Suppressor macrophage treated with lipopolysaccharide for 1 hour (primary cell): ENCODE measurements around the gene TMEM117.
"Not testable (repeated sequence)": the region's sequence is repeated elsewhere in the genome, so short reads cannot be mapped to it uniquely, and the experiment has no call there.

Source experiments
- DNase-seq, 3 donors: peaks; one replicate each; pipeline ENCODE4 v3.0.0-alpha.2; 2020 to 2022

The TMEM117 gene

DNA sequence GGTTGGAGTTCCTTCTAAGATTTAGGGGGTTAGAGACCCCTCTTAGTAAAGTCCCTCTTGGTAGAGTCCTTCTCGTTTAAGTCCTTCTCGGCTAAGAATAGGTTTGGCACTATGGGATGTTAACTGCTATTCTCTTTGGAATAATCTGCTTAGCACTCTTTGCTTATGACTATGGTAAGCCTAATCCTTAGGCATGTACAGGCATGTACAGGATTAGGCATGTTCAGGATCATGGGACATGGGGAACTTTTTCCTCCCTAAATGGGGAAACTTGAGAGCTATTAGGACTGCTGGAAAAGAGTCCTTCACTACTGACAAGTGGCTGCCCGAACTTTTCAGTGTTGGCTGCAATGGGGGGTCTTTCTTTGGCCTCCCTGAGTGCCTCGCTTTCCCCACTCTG, 193.3 kb downstream of the TMEM117 start:
- no peak for DNase-seq

DNA sequence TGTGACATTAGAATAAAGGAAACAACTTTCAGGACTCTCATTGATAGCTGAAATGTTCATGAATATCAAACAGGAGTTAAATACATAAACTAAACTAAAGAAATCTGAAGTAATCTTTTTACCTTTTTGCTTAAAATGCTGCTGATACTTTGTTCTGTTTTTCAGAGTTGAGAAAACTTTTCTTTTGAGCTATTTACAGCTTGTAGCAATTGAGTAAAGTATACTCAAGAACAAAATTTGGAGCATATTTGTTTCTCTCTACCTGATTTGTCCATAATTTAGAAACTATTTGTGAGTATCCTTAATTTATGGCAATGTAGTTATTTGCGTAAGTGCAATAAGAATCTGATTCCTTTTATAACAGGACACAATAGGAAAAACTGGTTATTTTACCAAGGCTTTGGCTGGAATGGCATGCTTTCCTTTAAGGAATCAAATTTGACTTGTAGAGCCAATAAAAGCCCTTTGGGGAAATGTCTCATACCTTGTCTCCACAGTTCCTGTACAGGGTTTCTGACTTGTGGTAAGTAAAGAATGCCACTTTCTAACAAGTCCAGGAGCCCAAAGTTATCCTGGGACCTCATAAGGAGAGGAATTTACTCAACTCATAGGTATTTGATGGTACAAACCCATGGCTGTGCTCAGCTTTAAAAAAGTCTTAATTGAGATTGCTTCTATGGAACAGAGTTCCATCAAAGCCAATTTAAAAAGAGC, 195.7 kb downstream of the TMEM117 start:
- DNase-seq, result no peak

DNA sequence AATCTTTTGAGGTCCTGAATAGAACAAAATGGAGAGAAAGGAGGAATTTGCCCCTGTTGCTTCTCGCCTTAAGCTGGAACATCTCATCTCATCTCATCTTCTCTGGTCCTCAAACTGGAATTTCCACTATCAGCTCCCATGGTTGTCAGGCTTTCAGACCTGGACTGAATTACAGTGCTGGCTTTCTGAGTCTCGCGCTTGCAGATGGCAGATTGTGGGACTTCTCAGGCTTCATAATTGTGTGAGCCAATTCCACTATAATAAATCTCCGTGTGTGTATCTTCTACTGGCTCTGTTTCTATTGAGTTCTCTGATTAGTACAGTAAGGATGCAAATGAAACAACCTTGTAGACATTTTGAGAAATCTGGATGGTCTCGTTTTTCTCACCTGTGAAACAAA, 199.0 kb downstream of the TMEM117 start:
- DNase-seq, result no peak

DNA sequence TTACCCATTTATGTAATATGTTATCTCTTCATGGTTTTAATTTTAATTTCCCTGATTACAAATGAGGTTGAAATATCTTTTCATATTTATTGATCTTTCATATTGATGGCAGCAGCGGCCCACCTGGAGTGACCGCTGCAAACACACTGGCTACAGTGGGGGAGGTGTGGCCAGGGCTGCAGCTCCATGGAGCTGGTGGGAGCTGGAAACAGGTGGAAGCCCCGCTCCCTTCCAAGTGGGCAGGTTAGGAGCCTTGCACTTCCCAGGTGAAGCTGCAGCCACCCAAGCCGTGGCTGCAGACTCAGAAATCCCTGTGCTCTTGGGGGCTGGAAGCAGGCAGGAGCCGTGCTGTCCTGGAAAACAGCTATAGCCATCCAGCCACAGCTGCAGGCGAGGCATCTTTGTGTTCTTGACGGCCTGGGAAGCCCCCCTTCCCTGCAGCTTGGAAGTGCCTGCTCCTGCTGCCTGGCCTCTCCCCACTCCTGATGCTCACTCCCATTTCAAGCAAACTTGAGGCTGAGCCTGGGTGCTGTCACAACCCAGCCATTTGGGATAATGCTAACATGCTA, 201.1 kb downstream of the TMEM117 start:
- DNase-seq, result no peak

DNA sequence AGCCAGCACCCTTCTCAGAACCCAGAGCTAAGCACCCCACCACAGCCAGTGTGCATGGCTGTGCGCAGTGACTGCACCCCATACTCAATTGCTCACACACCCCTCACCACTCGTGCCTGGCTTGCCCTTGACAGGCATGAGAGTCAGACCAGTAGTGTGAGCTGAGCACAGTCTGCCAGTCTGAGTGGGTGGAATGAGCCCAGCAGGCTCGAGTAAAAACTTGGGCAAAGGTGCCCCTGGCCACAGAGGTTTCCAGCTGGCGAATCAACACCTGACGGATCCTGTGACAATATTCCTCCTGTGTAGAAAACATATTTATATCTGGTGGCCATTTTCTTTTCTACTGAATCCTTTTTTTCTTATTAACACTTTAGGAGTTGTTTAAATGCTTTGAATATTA, 202.5 kb downstream of the TMEM117 start:
- no peak for DNase-seq

DNA sequence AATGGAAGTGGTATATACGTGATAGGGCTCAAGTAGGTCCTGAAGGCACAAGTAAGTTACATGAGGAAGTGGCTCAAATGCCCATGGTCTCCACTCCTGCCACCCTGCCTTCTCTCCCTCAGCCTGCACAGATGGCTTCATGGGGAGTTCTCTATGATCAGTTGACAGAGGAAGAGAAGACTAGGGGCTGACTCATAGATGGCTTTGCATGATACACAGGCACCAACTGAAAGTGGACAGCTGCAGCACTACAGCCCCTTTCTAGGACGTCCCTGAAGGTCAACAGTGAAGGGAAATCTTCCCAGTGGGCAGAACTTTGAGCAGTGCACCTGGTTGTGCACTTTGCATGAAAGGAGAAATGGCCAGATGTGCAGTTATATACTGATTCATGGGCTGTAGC, 208.6 kb downstream of the TMEM117 start:
- DNase-seq, result not testable (repeated sequence)

DNA sequence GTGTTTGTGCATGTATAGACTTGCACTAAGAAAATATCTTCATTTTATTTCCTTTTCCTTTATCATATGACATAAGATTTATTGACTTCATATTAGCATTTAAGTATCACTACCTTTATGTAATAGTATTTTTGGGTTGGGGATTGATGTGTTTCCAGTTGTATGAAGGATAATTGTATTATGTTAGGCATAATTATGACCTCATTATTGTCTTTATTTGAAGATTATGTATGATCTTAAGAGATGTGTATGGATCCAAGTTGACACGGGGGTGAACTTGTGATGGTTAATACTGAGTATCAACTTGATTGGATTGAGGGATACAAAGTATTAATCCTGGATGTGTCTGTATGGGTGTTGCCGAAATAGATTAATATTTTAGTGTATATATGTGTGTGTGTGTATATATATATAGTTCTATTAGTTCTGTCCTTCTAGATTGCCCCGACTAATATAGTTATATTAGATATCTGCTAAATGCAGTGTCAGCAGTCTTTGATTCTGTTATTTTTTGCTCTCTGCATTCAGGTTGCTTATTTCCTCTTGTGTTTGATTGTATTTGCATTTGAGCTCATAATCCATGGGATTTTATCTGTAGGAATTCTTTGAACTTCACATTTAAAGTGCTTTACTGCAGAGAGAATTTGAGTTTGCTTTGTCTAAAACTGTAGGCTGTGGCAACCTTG, 211.0 kb downstream of the TMEM117 start:
- DNase-seq, result no peak

DNA sequence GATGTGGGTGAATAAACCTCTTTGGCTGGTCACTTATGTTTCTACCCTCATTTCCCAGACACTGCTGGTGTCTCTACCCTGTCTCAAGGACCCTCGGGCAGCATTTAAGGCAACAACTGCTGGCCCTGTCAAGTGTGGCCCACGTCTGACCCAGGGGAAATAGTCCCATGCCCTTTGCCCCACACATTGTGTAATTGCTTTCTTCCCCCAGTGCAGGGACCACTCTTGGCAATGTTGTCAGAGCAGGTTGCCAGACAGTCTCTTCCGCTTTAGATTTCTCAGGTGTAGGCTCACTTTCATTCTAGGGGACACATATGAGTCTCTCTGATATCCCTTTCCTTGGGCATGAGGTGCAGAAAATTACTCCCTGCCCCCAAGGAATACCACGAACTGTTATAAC, 216.7 kb downstream of the TMEM117 start:
- no peak for DNase-seq

DNA sequence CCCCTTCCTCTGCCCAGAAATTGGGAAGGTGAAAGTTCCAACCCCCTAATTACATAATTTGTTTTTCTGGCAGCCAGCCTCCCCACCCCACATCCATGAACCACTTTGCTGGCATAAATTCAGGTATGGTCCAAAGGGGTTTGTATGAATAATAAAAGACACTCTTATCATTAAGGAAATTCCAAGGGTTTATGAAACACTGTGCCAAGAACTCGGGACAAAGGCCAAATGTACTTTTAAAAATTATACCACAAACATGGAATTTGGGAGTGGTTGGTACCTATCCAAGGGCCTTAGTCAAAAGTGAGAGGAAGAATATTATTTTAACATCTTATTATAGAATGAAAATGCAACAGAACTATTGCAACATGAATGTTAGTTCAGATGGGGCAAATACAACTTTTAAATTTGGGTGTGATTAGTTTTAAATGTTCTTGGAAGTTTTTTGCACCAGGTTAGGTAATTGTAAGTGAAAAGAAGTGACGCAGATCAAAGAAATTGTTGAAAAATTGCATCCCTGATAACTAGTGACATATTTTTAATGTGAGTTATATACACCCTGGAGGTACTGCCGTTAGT, 217.8 kb downstream of the TMEM117 start:
- no peak for DNase-seq

DNA sequence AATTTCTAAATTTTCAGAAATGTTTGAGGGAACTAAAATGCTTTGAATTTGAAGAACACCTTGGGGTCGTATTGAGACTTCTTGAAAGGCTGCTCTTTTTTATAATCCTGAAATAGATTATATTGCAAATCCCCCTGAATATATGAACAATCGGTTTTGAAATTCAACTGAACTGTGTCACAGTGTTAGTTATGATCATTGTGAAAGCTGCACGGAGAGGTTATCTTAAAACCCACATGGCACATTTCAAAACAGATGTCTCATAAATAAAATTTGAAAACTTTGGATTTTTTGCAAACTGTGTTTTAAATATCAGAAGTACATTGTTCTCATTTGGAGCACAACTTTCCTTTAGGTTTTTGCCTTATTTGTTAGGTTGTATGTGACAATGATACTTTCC, 218.4 kb downstream of the TMEM117 start:
- no peak for DNase-seq

DNA sequence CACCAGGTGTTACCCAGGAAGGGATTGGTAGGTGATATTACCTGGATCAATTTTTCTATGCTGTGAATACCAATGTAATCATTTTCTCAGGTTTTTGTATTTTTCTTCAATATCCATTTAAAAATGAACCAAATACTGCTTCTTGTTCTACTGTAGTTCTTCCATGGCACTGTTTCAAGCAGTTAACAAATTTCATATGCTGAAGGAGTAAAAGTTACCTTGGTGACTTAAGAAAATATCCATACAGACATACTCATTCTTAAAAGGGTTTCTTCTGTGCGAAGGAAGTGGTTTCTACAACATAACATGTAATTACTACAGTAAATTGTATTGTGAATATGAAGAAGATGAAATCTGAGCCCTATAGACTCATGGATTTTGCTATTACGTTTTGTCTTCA, 222.5 kb downstream of the TMEM117 start:
- no peak for DNase-seq

DNA sequence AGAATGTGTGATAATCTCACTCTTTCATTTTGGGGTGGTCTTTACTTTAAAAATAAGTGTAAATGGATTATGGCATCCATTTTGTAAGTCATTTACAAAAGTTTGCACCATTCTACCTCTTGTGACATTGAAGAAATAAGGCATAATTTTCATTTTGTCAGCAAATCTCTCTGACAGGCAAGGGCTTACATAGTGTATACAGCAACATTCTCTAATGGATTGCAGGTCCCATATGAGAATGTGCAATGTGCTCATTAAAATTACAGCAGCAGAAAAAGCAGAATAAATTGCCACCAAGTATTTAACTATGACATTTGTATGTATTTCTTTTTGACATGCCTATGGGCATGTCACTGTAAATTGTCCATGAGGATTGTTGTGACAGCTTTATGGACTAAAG, 223.6 kb downstream of the TMEM117 start:
- no peak for DNase-seq

DNA sequence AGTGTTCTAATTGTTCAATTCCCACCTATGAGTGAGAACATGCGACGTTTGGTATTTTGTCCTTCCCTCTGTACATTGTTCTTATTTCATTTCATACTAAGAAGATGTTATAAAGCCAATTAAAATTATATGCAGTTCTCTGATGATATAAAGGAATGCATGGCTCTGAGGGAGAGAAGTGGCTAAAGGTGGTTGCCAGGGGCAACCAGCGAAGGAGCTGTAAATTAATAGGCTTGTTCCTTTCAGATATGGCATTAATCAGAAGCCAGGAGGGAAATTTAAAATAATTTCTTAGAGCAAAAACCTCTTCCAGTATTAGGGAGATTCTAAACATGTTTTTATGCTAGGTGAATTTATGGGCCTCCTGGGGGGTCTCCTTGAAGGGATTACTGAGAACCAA, 227.8 kb downstream of the TMEM117 start:
- DNase-seq, result no peak

DNA sequence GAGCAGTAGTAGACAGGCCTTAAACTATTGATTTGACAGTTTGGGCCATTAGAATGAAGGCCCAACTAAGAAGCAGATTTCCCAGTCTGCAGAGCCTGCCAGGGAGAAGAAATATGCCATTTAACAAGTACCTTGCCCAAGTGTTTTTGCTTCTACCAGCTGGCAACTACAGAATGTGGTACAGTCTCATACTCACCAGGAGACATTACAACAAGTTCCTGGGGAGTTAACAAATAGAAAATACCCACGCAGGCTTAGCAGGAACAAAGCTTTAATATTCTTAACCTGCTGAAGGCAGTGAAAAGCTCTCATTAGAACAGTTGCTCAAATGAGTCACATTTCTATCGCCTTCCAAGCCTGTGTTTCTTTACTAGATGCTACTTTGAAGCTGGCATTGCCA, 241.0 kb downstream of the TMEM117 start:
- DNase-seq, result no peak

DNA sequence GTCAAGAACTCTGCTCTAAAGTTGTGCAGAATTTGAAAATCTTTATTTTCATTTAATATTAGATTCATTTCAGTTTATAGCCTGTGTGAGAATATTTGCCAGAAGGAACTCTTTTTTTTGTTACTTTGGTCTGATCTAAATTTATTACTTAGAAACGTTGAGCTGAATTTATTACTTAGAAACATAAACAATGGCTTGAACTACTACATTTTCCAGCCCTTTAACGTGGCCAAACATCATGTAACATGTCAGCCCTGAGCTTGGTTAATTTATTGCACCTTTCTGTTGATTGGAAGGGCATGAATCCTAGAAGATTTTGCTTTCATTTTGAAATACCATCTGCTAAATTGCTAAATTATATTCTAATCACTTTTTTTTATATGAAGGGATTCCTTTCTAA, 241.4 kb downstream of the TMEM117 start:
- no peak for DNase-seq

DNA sequence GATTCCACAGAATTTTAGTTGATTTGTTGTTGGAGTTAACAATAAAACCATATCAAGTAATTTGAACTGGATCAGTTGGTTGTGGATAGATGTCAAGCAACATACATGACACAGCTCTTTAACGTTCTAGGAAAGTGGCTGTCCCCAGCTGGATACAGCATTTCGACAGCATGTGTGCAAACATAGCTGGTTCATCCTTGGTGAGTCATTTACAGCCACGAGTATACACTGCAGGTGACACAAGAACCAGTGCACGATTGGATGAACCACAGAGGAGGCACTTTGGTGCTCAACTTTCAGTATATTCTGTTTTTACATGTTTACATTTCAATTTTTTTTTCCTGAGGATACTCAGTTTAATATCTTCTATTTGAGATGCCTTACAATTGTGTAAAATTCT, 242.4 kb downstream of the TMEM117 start:
- DNase-seq, result no peak

DNA sequence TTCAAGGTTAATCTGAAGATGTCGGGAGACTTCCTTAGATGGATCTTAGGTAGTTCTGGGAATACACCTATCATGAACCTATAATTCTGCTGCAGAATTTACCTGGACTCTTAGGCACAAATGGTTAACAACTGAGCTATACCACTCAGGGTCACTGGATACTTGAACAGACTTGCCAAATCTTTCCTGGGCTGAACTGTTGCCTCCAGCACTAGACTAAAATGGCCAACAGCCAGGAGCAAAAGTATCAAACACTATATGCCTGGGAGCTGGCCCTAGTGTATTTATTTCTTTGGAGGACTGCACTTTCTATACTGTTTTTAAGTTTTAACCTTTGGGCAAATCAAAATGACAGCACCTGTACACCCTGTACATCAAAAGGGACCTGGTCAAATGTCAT, 252.8 kb downstream of the TMEM117 start:
- DNase-seq, result no peak

DNA sequence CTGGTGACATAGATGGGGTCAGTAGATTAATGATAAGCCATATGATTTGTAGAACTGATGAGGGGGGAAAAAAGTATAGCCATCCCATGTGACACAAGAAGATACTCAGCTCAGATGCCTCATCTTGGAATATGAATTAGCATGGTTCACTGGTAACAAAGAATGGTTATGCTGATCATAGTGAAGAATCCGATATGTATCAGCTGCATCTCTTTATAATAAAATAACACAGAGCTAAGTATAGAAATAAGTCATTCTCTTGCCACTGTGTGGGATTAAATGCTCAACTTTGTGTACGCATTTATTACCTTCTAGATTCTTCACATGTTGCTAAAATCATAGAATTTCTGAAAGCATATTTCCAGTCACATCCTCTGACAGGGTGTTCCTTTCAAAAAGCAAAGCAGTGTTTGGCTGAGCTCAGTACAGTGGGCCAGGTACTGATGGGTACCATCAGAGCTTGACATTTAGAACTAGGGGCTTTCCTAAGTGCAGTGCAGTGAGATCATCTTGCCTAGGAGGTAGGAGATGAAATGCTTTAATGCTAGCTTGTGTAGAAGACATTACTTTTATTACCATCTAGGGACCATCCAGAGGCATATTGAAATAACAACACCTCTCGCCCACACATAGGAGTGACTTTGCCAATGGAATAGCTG, 256.2 kb downstream of the TMEM117 start:
- DNase-seq, result no peak

DNA sequence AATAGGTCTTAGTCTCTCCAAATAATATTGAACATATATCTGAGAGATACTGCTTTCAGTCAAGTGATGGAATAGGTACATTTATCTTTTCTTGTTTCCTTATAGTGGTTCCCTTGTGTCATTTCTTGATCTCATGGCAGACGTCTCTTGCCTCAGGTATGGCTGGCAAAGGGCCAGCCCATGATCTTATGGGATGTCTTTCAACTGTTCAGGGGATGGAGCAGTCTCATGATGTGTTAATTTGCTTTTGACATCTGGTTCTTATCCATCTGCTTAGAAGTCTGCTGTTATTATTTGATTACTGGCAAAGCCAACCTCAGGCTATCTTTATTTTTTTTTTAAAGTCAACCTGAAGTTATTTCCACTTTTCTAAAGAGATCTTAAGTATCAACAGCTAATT, 262.9 kb downstream of the TMEM117 start:
- no peak for DNase-seq

DNA sequence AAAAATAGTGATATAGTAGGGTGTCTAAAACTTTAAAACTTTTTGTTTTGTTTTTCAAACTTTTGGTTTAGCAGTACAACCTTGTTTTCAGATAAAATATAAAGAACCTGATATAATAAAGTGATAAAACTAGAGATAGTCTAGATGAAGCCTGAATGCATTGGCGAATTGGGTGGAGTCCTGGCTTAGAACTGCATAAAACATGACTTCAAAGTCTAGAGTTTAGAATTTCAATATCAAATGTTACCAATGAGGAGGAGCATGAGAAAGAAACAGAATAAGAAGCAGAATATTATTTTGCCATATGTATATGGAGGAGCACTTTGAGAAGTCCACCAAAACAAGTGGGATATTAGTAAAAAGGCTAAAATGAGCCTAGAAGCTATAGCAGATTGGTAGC, 263.6 kb downstream of the TMEM117 start:
- DNase-seq, result no peak

DNA sequence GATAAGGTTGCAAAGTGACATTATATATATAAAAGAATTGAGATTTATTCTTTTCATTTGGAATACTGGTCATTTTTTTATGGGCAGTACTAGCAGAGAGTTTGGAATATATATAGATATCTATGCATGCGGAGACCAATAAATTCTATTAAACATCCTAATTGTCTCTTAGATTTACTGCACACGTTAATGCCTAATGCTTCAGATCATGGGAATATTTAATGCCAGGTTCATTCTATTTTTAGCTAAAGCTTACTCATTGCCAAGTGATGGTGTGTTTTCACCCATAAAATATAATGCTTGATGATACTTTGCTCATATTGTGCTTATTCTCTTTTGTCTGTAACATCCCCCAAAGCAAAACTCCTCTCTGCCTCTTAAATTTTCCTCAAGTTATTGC, 264.4 kb downstream of the TMEM117 start:
- peak in 1 of 3 donors; percentile 11 for DNase-seq

DNA sequence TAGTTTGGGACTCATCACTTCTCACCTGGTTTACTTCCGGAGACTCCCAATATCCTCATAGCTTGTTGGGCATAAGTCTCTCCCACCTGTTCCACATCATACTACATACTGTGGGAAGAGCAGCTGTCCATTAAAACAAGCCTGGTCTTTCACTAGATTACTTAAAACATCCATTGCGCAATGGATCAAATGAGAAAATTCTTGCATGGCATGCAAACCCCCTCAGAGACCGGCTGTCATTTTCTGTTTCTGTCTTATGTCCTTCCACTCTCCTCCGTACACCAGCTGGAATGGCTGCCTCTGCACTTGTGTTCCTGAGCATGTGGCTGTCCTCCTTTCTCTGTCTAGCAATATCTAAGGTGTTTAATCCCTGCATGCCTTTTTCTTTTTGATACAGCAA, 265.6 kb downstream of the TMEM117 start:
- DNase-seq, result peak in 1 of 3 donors; percentile 14

DNA sequence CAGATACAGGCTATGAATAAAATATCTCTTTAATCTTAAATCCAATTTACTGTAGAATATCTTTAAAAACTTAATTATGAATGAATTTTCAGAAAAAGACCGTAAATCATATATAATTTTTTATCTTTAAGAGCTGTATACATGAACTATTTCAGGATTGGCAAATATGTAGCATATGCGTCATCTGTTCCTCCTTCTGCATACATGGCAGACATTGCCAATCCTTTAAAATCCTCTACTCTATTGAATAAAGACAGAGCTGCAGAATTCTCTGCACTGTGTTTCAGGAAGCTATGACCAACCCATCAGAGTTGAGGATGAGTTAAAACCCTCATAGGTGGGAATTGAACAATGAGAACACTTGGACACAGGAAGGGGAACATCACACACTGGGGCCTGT, 279.0 kb downstream of the TMEM117 start:
- DNase-seq, result no peak

DNA sequence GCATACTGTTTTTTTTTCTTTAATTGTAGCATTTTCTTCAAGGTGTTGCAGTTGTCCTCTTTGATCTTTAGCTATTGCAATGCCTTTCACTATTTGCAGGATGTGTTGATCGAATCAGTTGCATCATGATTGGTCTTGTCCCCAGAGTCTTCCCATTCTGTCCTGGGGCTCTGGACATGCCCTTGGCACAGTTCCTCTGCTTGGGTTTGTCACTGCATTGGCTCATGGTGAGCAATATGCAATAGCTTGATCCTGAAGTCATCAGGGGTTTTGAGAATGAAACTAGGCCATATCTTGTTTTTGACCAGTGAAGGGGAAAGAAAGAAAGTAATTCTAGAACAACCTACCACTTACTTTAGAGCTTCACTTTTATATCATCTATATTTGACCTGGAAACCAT, 281.5 kb downstream of the TMEM117 start:
- DNase-seq, result no peak
